Astrocyte (in vitro differentiated cells and primary cell): Measurements from ENCODE around the gene LRMDA.

Source experiments
- EZH2 ChIP-seq: IDR thresholded peaks from 2 replicates; pipeline ENCODE4 v1.6.1; 2012; ENCODE audit warnings: mild to moderate bottlenecking, low read length, inconsistent platforms; ENCODE audit not compliant: insufficient read depth
- TF ChIP-seq, protein P1 (sequence below): IDR thresholded peaks from 2 replicates; pipeline ENCODE4 v1.5.1; 2011; ENCODE audit warnings: low read depth, mild to moderate bottlenecking, inconsistent platforms, low read length, moderate library complexity; ENCODE audit not compliant: insufficient read depth

DNA sequence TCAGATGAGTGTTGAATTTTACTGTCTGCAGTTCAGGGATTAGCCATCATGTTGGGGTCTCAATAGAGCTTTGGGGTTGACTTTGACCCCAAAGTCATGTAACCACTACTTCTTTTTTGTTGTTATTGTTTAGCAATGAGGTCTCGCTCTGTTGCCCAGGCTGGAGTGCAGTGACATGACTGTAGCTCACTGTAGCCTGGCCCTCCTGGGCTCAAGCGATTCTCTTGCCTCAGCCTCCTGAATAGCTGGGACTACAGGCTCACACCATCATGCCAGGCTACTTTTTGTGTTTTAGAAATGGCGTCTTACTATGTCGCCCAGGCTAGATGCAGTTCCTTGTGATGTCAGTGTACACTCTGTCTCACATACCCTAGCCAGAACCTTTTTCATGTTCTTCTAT lies 598.4 kb downstream of the LRMDA start:
- TF ChIP-seq, protein P1, sequence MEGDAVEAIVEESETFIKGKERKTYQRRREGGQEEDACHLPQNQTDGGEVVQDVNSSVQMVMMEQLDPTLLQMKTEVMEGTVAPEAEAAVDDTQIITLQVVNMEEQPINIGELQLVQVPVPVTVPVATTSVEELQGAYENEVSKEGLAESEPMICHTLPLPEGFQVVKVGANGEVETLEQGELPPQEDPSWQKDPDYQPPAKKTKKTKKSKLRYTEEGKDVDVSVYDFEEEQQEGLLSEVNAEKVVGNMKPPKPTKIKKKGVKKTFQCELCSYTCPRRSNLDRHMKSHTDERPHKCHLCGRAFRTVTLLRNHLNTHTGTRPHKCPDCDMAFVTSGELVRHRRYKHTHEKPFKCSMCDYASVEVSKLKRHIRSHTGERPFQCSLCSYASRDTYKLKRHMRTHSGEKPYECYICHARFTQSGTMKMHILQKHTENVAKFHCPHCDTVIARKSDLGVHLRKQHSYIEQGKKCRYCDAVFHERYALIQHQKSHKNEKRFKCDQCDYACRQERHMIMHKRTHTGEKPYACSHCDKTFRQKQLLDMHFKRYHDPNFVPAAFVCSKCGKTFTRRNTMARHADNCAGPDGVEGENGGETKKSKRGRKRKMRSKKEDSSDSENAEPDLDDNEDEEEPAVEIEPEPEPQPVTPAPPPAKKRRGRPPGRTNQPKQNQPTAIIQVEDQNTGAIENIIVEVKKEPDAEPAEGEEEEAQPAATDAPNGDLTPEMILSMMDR = no peak
- no peak for TF ChIP-seq EZH2
